Measurements from ENCODE around the gene EXOSC7. TPM values are rescaled to one million over a fixed set of nuclear protein-coding genes. Genes with fewer than 3 reads are reported as not detected.

EXOSC7 gene
- total and polyA plus RNA-seq, 7 donors: 27.8 to 54.8 (median 39.4) TPM

DNA sequence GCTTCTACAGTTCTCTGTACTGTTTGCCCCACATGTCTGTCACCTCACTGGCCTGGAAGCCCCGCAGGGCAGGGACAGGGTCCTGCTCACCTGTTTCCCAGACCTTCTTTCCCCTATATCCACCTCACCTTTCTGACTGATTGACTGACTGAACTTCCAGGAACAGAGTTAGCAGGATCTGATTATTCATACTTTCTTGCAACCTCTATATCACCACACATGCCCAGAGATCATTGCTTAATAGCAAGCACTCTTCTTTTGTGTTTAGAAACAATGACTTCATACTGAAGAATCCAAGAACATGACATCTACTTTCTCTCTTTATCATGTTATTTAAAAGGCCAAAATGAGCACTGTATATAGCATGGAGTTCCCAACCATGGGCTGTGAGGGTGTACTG lies 32.1 kb downstream of the EXOSC7 start:
- 95 to 100% (median 100%) methylated on average over 1 of the region's 1 CpG for WGBS, 3 donors

DNA sequence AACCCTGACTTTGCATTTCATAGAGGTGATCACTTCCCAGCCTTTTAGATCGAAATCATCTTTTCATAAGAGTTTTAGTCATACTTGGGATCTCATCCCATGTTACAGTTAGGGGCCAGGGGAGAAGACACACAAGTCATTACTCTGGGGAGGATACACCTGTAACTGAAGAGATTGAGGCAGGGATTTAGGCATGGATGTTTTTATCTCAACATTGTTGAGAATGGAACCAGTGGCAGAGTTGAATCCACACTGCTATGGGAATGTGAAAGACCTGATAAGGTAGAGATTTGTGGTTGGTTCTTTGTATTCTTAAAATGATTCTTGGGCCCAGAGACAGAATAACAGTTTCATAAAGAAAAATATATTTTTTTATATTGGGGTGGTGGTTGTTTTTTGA lies 33.8 kb downstream of the EXOSC7 start:
- no peak for ATAC-seq
- intact Hi-C loops (cut with DNase I): no loop called here
- H3K4me1 ChIP-seq: peaks cover 39% of the 10 kb centered on the region

More for the DNA sequence above, 32.1 kb downstream of the EXOSC7 start:
- Histone ChIP-seq H3K27ac (peak overlapping the region; percentile 46), H3K27me3 (ENCODE audit: insufficient read depth in 3 of 3, low read length in 2 of 3) (no peaks in the 10 kb centered on the region), H3K4me1 (peaks cover 35% of the 10 kb centered on the region), H3K9me3 (no peaks in the 10 kb centered on the region), H3K36me3 (ENCODE audit: insufficient read depth in 1 of 2, low read depth in 1 of 2) (peaks cover 0 to 41% of the 10 kb centered on the region in 2 donors), H3K4me3 (no peak overlapping the region)
- DNase-seq (no peak), ATAC-seq (peak; percentile 29 to 52 (median 49))
- TF ChIP-seq, protein P1, sequence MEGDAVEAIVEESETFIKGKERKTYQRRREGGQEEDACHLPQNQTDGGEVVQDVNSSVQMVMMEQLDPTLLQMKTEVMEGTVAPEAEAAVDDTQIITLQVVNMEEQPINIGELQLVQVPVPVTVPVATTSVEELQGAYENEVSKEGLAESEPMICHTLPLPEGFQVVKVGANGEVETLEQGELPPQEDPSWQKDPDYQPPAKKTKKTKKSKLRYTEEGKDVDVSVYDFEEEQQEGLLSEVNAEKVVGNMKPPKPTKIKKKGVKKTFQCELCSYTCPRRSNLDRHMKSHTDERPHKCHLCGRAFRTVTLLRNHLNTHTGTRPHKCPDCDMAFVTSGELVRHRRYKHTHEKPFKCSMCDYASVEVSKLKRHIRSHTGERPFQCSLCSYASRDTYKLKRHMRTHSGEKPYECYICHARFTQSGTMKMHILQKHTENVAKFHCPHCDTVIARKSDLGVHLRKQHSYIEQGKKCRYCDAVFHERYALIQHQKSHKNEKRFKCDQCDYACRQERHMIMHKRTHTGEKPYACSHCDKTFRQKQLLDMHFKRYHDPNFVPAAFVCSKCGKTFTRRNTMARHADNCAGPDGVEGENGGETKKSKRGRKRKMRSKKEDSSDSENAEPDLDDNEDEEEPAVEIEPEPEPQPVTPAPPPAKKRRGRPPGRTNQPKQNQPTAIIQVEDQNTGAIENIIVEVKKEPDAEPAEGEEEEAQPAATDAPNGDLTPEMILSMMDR (IDR thresholded peaks at IDR 0.05): no peak
- intact Hi-C loops (cut with DNase I): no loop called here

DNA sequence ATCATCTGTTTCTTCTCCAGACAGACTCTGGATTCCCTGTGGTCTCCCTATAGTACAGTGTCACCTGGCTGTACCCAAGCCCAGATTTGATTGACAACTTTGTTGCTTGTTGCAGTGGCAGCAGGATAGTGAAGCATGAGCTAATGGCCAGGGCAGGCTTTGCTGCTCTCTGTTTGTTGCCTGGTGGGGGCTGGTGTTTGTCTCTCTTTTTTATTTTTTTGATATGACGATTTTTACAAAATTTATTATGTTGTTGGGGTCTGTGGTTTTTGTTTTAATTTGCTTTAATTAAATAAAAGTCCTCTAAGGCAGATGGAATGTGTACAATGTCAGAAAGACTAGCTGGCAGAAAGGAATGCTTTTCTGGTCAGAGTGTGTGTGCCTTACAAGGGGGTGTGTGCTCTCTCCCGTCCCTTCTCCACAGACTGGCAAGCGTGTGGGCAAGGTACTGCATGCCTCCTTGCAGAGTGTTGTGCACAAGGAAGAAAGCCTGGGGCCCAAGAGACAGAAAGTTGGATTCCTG lies 34.8 kb downstream of the EXOSC7 start:
- DNase-seq (no peak), ATAC-seq (peak; percentile 35 to 62 (median 50))
- Histone ChIP-seq H3K4me3 (no peak overlapping the region), H3K4me1 (peaks cover 39% of the 10 kb centered on the region), H3K27me3 (ENCODE audit: insufficient read depth in 3 of 3, low read length in 2 of 3) (no peaks in the 10 kb centered on the region), H3K36me3 (ENCODE audit: insufficient read depth in 1 of 2, low read depth in 1 of 2) (peaks cover 2 to 34% of the 10 kb centered on the region in 2 donors), H3K27ac (peak overlapping the region; percentile 72), H3K9me3 (no peaks in the 10 kb centered on the region)
- TF ChIP-seq, protein P1 (IDR thresholded peaks at IDR 0.05): no peak
- intact Hi-C loops (cut with DNase I): no loop called here
- WGBS, 3 donors: 36 to 53% (median 47%) methylated on average over 3 of the region's 3 CpGs

More for the DNA sequence above, 33.8 kb downstream of the EXOSC7 start:
- DNase-seq: no peak
- Histone ChIP-seq H3K36me3 (ENCODE audit: insufficient read depth in 1 of 2, low read depth in 1 of 2) (peaks cover 0 to 33% of the 10 kb centered on the region in 2 donors), H3K9me3 (no peaks in the 10 kb centered on the region), H3K4me3 (no peak overlapping the region), H3K27ac (no peak overlapping the region), H3K27me3 (ENCODE audit: insufficient read depth in 3 of 3, low read length in 2 of 3) (no peaks in the 10 kb centered on the region)
- 94 to 98% (median 94%) methylated on average over 1 of the region's 1 CpG for WGBS, 3 donors
- TF ChIP-seq, protein P1 (IDR thresholded peaks at IDR 0.05): no peak

DNA sequence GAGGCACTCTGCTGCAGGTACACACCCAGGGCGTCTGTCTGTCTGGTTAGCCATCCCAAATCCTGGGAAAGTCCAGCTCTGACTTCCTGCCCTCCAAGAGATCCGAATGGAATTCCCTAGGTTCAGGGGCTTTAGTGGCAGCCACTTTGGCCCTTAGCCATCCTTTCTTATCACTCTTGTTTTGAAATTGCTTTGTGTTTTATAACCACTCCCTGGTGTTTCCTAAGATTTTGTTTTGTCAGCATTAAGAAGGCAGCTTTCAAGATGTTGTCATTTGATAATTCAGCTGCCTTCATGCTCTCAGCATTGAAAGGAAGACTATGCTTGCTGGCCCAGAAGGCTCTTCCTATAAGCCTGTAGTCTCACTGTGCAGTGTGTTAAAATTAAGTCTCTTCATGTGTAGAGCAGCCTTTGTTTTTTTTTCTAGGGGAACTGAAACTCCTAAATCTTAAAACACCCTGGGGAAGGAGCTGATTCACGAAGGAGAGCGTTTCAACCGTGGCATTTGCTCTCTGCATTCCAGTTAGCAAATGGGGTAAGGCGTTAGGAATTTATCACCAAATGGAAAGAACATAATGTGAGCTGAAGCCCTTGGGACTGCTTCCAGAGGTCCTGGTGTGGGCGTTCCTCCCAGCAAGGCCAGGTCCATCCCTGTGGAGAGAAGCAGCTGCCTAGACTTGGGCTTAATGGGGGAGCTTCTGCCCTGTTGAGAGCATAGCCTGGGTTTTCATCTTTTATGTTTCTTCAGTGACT lies 35.9 kb downstream of the EXOSC7 start:
- TF ChIP-seq, protein P1 (IDR thresholded peaks at IDR 0.05): no peak
- no peaks in the 10 kb centered on the region for H3K27me3 ChIP-seq (ENCODE audit: insufficient read depth in 3 of 3, low read length in 2 of 3)
- DNase-seq (peak; percentile 71 to 84), ATAC-seq (peak; percentile 52 to 86 (median 82))
- H3K36me3 ChIP-seq (ENCODE audit: insufficient read depth in 1 of 2, low read depth in 1 of 2): peaks cover 2 to 31% of the 10 kb centered on the region in 2 donors
- 7 to 11% (median 9%) methylated on average over 7 of the region's 7 CpGs for WGBS, 3 donors
- H3K27ac ChIP-seq: peak overlapping the region; percentile 72
- peaks cover 39% of the 10 kb centered on the region for H3K4me1 ChIP-seq
- intact Hi-C loops (cut with DNase I): no loop called here
- no peaks in the 10 kb centered on the region for H3K9me3 ChIP-seq
- no peak overlapping the region for H3K4me3 ChIP-seq

Measured in psoas muscle (tissue), 8 donors.